ENCODE results near the gene PRTG.

DNA sequence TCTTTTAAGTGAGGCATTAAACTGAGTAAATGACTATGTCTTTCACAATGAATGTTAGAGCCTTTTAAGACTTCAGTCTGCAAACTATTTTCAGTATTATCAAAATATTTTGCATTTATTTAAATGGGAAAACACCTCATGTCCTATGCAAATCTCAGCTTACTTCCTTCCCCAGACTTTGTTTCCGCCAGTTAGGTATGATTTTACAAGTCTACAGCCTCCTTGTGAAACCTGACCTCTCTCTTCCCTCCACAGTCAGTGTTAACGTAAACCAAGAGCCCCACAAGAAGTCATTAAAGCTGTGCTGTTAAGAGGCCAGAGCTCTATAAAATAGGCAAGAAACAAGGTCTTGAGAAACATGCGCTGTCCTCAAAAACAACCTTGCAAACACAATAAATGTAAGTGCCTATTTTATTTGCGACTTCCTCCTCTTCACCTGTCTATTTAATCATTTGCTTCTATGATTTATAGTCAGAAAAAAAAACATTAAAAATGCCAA is 48.3 kb downstream of the PRTG start:
- TF ChIP-seq, protein P1, sequence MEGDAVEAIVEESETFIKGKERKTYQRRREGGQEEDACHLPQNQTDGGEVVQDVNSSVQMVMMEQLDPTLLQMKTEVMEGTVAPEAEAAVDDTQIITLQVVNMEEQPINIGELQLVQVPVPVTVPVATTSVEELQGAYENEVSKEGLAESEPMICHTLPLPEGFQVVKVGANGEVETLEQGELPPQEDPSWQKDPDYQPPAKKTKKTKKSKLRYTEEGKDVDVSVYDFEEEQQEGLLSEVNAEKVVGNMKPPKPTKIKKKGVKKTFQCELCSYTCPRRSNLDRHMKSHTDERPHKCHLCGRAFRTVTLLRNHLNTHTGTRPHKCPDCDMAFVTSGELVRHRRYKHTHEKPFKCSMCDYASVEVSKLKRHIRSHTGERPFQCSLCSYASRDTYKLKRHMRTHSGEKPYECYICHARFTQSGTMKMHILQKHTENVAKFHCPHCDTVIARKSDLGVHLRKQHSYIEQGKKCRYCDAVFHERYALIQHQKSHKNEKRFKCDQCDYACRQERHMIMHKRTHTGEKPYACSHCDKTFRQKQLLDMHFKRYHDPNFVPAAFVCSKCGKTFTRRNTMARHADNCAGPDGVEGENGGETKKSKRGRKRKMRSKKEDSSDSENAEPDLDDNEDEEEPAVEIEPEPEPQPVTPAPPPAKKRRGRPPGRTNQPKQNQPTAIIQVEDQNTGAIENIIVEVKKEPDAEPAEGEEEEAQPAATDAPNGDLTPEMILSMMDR (IDR thresholded peaks at IDR 0.05) = no peak
- no peak for TF ChIP-seq POLR2AphosphoS5 (IDR thresholded peaks at IDR 0.05)
- no peak for TF ChIP-seq POLR2A (IDR thresholded peaks at IDR 0.05)
